OCI-LY7 (cell line): ENCODE measurements around the gene HOXA3. TPM values are rescaled to one million over a fixed set of nuclear protein-coding genes. Genes with fewer than 3 reads are reported as not detected.

Experiments used
- BruUV-seq: library from RNA; stranded (reverse); fragments of 400-500 nt; replicated peaks from 2 replicates; lab custom pipeline; 2021; lab: Mats Ljungman, UMichigan
- CTCF ChIA-PET: fragments of 300-600 bp; sonication (Branson Sonifier 250); formaldehyde crosslinking; loops from one replicate; lab custom pipeline; 2022; ENCODE audit warnings: antibody characterized with exemption; ENCODE audit not compliant: unreplicated experiment; lab: Charles Lee
- POLR2A ChIA-PET: fragments of 300-600 bp; sonication (Branson Sonifier 250); formaldehyde crosslinking; loops from one replicate; lab custom pipeline; 2022; ENCODE audit warnings: antibody characterized with exemption; lab: Charles Lee
- DNase-seq: peaks from one replicate; pipeline ENCODE4 v3.0.0-alpha.2; 2015; ENCODE audit warnings: low spot score
- H2AFZ ChIP-seq: fragments of 200-600 bp; sonication (generic), shearing (Covaris generic); 2 replicates; pipeline ENCODE4 v1.6.1; 2014; ENCODE audit warnings: mild to moderate bottlenecking, antibody characterized with exemption, low read length, moderate library complexity
- H3K27ac ChIP-seq: fragments of 200-600 bp; sonication (generic); 2 replicates; pipeline ENCODE4 v1.5.1; 2014; ENCODE audit warnings: mixed run types, low read depth, mild to moderate bottlenecking, moderate library complexity, low read length, inconsistent platforms; ENCODE audit not compliant: poor library complexity, severe bottlenecking
- H3K36me3 ChIP-seq: fragments of 200-600 bp; sonication (generic); 2 replicates; pipeline ENCODE4 v1.6.1; 2014; ENCODE audit warnings: mild to moderate bottlenecking, antibody characterized with exemption, low read length, moderate library complexity, mixed read lengths; ENCODE audit not compliant: insufficient read depth
- H3K4me1 ChIP-seq: fragments of 200-600 bp; sonication (generic); 2 replicates; pipeline ENCODE4 v1.5.1; 2014; ENCODE audit warnings: mild to moderate bottlenecking, low read length; ENCODE audit not compliant: insufficient read depth, poor library complexity, severe bottlenecking
- H3K4me2 ChIP-seq: fragments of 200-600 bp; sonication (generic); 2 replicates; pipeline ENCODE4 v1.6.1; 2014; ENCODE audit warnings: mild to moderate bottlenecking, low read length
- H3K4me3 ChIP-seq: fragments of 200-600 bp; sonication (generic); 2 replicates; pipeline ENCODE4 v1.5.1; 2014; ENCODE audit warnings: mild to moderate bottlenecking, low read depth, low read length; ENCODE audit not compliant: poor library complexity, severe bottlenecking
- H3K79me2 ChIP-seq: fragments of 200-600 bp; sonication (generic); 2 replicates; pipeline ENCODE4 v1.6.1; 2016; ENCODE audit warnings: low read depth, mild to moderate bottlenecking, low read length, moderate library complexity, mixed read lengths; ENCODE audit not compliant: insufficient read depth
- H3K9me2 ChIP-seq: fragments of 200-600 bp; sonication (generic); 2 replicates; pipeline ENCODE4 v1.6.1; 2016; ENCODE audit warnings: mild to moderate bottlenecking, low read length, mixed read lengths; ENCODE audit not compliant: insufficient read depth
- H3K9me3 ChIP-seq: fragments of 200-600 bp; sonication (generic); 2 replicates; pipeline ENCODE4 v1.6.1; 2014; ENCODE audit warnings: mild to moderate bottlenecking, mixed run types, low read length, mixed read lengths
- H4K20me1 ChIP-seq: fragments of 200-600 bp; sonication (generic); 2 replicates; pipeline ENCODE4 v1.6.1; 2014; ENCODE audit warnings: mild to moderate bottlenecking, antibody characterized with exemption, low read length, moderate library complexity, mixed read lengths; ENCODE audit not compliant: insufficient read depth
- EZH2phosphoT487 ChIP-seq: fragments of 200-600 bp; sonication (generic); IDR thresholded peaks from 2 replicates; pipeline ENCODE4 v1.6.1; 2018; ENCODE audit warnings: low read depth, borderline replicate concordance, mild to moderate bottlenecking, mixed run types, antibody characterized with exemption, low read length, moderate library complexity, mixed read lengths
- intact Hi-C: fragments of 100-400 bp; cut with micrococcal nuclease; formaldehyde crosslinking; loops from one replicate; pipeline ENCODE4 v1.10.0; 2022; ENCODE audit not compliant: unreplicated experiment
- total RNA-seq, 2 experiments: library from RNA; depleted of rRNA in 1 of 2; stranded (reverse); fragments of >200 nt in 1 of 2; shearing (Covaris generic) in 1 of 2; gene quantifications; 2 replicates each; pipeline ENCODE4 v1.2.3, GENCODE V29; 2014 to 2022
- TF ChIP-seq, protein P1 (sequence below): fragments of 200-600 bp; sonication (generic); conservative IDR thresholded peaks from 2 replicates; pipeline ENCODE4 v1.5.1; 2014; ENCODE audit warnings: mild to moderate bottlenecking, antibody characterized with exemption, low read length, moderate library complexity, mixed read lengths

HOXA3 gene
- total RNA-seq, 2 experiments from 2014 or later, result 0.41 to 2.7 TPM

DNA sequence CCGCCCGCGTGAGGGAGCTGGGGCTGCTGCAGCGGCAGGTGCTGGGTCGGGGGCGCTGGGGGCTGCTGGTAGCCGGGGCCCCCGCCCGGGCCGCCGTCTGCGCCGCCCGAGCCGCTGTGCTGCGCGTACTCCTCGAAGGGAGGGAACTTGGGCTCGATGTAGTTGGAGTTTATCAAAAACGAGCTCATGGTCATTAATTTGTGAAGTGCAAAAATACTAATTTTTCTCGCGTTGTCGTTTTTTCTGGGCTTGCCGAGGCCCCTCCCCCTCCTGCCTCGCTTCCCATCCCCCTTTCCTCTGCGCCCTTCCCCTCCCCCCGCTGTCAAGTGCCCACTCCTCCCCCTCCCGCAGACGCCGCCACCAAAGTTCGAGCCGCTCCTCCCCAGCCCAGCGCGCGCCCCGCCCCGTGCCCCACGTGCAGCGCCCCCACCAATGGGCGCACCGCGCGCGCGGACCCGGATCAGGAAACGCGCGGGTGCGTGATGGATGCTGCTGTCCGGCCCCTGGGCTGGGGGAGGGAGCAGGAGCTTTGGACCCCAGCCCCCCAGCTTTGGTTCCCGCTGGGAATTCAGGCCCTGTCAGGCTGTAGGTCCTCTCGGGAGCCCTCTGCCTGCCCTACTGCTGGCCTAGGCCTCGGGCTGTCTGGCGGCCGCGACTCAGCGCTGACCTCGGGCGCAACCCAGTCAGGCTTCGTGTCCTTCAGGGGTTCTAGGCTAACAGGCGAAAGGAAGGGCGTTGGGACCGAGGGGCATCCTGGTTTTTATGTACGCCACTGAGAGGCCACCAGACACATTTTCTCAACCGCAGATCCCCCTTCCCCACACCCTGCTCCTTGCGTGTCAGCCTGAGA lies 21.6 kb downstream of the HOXA3 start, which contains the start of gene HOXA4:
TSS of gene HOXA4 (minus strand) at position 218 of the 850 bp plus-strand sequence. CDS start at position 194, 24 bp downstream.
- H3K4me1 ChIP-seq, result peaks cover 4% of the 10 kb centered on the region
- H3K4me3 ChIP-seq, result peak within 1 kb of the TSS; percentile 76
- H3K9me3 ChIP-seq, result no peaks in the 10 kb centered on the region
- intact Hi-C loops, result no loop called here
- no peaks in the 10 kb centered on the region for H3K9me2 ChIP-seq
- BruUV-seq, result TSS peak; percentile 94
- peak within 1 kb of the TSS; percentile 14 for H3K27ac ChIP-seq
- peak within 1 kb of the TSS; percentile 79 for H2AFZ ChIP-seq
- DNase-seq, result peak; percentile 73
- H3K79me2 ChIP-seq, result no peaks in the 10 kb centered on the region
- H3K4me2 ChIP-seq, result peak within 1 kb of the TSS; percentile 74
- no peaks in the 10 kb centered on the region; the same call in 1 of the 2 replicates for H4K20me1 ChIP-seq
- ChIA-PET POLR2A (interaction anchor here (0.6 to 1.5 kb wide), 10 partner anchors 11 to 441 kb away, joined by 3 to 11 read pairs (median 3); no protein-coding TSS in a partner anchor), CTCF (interaction anchor here (1.8 kb wide), 1 partner anchor 20 kb away, joined by 5 read pairs; no protein-coding TSS in a partner anchor)
- H3K36me3 ChIP-seq, result no peaks in the 10 kb centered on the region
- TF ChIP-seq, protein P1, sequence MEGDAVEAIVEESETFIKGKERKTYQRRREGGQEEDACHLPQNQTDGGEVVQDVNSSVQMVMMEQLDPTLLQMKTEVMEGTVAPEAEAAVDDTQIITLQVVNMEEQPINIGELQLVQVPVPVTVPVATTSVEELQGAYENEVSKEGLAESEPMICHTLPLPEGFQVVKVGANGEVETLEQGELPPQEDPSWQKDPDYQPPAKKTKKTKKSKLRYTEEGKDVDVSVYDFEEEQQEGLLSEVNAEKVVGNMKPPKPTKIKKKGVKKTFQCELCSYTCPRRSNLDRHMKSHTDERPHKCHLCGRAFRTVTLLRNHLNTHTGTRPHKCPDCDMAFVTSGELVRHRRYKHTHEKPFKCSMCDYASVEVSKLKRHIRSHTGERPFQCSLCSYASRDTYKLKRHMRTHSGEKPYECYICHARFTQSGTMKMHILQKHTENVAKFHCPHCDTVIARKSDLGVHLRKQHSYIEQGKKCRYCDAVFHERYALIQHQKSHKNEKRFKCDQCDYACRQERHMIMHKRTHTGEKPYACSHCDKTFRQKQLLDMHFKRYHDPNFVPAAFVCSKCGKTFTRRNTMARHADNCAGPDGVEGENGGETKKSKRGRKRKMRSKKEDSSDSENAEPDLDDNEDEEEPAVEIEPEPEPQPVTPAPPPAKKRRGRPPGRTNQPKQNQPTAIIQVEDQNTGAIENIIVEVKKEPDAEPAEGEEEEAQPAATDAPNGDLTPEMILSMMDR, result no peak
- TF ChIP-seq EZH2phosphoT487, result no peak

DNA sequence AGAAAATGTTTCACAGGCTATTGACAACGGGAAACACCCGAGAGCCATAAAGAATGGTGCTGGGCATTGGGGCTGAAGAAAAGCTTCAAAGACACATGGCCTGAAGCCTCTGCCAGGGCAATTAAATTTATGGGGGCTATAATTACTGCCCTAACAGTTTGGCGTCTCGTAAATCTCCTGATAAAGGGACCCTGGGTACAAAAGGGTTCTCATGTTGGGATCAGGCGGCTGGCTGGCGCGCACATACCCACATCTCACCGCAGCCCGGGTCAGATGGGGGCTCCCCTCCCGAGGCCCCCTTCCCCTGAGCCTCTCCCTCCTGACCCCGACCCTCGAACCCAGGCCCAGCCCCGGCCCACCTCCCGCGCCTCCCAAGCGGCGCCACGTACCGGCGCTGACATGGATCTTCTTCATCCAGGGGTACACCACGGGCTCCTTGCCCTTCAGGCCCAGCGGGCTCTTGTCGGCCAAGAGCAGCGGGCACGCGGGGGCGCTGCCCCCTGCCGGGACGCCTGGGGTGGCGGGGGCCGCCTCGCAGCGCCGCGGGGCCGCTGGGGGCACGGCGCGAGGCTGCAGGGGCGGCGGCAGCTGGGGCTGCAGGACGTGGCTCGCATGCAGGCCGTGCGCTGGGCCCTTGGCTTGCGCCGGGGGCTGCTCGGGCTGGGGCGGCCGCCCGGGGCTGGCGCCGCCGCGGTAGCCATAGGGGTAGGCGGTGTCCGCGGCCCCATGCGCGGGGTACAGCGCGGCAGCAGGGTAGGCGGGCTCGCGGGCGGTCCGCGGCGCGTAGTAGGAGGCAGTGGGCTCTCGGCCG lies 22.4 kb downstream of the HOXA3 start:
- ChIA-PET POLR2A (interaction anchor here (0.7 to 1.5 kb wide), 4 partner anchors 10 to 266 kb away, joined by 3 to 5 read pairs (median 4); no protein-coding TSS in a partner anchor), CTCF (interaction anchor here (1.8 kb wide), 1 partner anchor 20 kb away, joined by 5 read pairs; no protein-coding TSS in a partner anchor)
- H3K27ac ChIP-seq, result no peak overlapping the region
- no peak overlapping the region for H2AFZ ChIP-seq
- H4K20me1 ChIP-seq, result no peaks in the 10 kb centered on the region; the same call in 1 of the 2 replicates
- intact Hi-C loops, result no loop called here
- H3K36me3 ChIP-seq, result no peaks in the 10 kb centered on the region
- no peak for TF ChIP-seq EZH2phosphoT487
- TF ChIP-seq, protein P1, result no peak
- H3K4me2 ChIP-seq, result no peak overlapping the region
- H3K79me2 ChIP-seq, result no peaks in the 10 kb centered on the region
- no peaks in the 10 kb centered on the region for H3K9me2 ChIP-seq
- no peak for DNase-seq
- no peaks in the 10 kb centered on the region for H3K9me3 ChIP-seq
- H3K4me1 ChIP-seq, result peaks cover 4% of the 10 kb centered on the region
- H3K4me3 ChIP-seq, result no peak overlapping the region
- BruUV-seq, result no TSS peak
